T follicular helper cell (primary cell): Measurements from ENCODE around the gene BSG.
"Not testable (repeated sequence)": the region's sequence is repeated elsewhere in the genome, so short reads cannot be mapped to it uniquely, and the experiment has no call there.

Source experiments
- DNase-seq: peaks from one replicate; pipeline ENCODE4 v3.0.0-alpha.2; 2020; ENCODE audit warnings: low read depth

The BSG gene

DNA sequence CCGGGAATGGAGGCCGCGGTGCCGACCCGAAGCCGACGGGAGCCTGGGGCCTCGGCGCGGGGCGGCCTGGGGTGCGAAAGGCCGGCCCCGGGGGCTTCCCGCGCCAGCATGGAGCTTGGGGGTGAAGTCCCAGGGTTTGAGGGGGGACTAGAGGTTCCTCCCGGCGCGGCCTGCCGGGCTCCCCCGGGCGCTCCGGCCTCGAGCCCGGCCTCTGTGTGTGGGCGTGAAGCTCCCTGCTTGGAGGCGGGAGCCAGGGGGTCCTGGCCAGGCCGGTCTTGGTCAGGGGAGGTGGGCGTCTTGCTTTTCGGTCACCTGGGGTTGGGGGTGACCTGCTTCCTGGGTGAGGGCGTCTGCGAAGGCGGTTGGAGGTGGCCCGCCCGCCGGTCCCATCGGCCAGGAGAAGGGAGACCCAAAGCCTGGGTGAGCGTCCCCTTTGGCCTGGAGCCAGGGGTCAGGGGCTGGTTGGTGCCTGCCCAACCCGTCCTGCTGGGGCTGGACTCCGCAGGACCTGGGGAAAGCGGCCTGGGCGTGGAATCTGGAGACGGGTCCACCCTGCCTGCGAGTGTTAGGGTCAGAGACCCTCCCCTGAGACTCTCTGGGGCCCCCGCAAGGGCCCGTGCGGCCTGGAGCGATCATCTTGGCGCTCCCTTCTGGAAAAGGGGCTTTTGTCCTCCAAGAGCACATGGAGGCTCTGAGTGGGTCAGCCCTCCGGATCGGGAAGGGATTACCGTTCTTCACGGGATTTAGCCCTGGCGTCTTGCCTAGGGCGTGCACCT lies 535 bp downstream of the BSG start:
- no peak for DNase-seq

DNA sequence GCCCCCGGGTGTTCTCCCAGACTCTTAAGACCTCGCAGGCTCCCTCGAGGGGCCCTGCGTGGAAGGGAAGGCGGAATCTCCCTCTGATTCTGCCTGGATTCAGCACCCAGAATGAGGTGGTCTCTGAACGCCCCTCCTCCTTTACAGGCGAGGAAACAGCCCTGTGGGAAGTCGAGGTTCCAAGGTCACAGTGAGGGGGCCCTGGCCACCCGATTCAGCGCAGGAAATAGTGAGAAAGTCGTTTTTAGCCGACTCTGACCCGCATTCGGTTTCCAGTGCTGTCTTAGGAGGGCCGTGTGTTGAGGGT lies 1.1 kb downstream of the BSG start:
- no peak for DNase-seq

DNA sequence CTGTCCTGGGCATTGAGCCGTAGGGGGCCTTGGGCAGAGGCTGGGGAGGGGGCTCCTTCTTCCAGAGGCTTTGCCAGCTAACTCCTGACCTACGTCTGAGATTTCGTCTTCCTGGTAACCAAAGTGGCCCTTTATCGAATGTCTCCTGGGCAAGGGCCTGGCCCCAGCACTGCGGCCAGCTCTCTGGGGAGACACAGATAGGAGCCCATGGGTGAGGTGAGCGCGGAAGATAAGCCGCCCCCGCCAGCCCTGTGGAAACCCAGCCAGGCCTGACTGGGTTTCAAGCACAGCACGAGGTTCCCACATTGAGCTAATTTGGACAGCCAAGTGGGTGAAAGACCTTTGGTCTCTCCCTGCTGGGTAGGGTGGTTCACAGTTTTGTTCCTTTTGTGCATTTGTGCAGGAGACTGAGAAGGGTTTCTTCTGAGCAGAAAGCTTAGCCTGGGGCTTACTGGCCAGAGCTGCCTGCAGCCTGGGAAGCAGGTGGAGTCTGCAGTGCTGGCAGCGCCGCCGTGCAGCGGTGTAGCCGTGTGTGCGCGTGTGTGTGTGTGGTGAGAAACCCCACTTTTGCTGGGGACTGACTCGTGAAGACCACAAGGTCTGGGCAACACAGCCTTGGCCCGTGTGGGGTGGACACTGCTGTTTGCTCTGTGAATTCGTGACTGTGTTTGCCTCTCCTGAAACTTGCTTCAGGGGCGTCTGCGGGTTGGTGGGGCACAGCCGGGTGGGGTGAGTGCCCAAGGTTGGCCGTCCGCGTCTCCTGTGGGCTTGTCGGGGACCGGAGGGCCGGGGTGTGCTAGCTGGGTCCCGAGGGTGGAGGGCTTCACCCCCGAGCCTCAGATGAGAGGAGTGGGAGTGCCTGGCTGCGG lies 2.5 kb downstream of the BSG start:
- DNase-seq, result no peak

DNA sequence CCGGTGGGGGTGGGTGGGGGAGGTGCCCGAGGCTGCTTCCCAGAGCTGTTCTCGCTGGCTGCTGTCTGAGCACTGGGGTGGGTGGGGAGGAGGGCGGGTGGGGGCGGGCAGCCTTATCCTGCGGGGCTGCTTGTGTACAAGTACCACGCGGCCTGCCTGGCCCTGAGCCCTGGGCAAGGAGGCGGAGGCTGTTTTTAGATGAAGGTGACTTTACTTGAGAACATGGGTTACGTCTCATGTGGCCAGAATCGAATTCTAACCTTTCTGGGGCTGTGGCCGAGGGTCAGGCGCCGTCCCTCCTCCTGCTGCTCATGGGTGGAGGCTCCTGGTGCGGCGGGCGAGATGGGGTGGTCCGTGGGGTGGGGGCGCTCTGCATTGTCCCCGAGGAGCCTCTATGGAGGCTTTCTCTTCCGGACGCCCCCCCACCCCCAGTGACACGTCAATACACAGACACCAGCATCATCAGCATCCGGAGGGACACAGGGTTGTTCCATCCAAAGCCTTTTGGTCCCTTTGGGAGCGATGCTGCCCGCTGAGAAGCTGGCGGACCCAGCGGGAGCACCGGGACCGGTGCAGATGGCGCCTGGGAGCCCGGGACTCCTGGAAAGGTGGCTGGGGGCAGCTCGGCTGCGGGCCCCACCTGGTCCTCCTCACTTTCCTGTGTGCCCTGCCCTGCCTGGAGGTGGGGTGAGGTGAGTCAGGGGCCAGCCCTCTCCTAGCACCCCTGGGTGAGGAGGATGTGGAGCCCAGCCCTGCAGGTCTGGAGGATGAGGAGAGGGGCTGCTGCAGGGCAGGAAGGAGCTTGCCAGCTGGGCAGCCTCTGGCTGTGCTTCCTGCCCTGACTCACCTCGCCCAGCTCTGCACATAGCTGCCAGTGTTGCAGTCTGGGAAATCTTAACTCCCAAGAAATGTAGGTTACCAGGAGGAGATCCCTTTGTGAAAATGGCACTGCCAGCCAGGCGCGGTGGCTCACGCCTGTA lies 3.4 kb downstream of the BSG start:
- DNase-seq, result no peak

DNA sequence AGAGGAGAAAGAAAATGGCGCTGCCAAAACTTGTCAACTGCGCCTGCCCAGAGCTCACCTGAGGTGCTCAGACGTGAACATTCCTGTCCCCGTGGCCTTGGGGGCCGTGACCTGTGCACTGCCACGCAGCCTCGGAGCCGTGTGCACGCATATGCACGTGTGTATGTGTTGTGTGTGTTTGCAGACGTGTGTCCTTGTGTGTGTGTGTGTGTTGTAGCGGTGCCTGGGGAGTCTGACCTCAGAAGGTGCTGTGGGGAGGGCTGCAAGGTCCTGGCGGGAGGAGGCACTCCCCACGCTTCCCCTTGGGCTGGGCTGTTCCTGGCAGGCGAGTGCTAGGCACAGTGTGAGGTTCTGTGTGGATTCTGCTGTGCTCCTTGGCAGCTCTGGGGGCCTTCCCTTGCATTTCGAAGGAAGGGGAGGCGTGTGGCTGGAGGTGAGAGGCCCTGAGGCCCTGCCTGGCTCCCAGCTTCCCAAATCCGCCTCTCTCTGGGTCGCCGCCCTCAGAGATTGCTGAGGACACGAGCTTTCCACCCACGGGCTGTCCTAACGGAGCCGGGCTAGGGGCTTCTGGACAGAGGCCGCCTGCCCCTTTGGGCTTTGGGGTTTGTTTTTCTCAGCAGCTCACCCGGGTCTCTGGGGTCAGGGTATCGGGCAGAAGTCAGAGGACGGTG lies 4.5 kb downstream of the BSG start:
- DNase-seq, result no peak

DNA sequence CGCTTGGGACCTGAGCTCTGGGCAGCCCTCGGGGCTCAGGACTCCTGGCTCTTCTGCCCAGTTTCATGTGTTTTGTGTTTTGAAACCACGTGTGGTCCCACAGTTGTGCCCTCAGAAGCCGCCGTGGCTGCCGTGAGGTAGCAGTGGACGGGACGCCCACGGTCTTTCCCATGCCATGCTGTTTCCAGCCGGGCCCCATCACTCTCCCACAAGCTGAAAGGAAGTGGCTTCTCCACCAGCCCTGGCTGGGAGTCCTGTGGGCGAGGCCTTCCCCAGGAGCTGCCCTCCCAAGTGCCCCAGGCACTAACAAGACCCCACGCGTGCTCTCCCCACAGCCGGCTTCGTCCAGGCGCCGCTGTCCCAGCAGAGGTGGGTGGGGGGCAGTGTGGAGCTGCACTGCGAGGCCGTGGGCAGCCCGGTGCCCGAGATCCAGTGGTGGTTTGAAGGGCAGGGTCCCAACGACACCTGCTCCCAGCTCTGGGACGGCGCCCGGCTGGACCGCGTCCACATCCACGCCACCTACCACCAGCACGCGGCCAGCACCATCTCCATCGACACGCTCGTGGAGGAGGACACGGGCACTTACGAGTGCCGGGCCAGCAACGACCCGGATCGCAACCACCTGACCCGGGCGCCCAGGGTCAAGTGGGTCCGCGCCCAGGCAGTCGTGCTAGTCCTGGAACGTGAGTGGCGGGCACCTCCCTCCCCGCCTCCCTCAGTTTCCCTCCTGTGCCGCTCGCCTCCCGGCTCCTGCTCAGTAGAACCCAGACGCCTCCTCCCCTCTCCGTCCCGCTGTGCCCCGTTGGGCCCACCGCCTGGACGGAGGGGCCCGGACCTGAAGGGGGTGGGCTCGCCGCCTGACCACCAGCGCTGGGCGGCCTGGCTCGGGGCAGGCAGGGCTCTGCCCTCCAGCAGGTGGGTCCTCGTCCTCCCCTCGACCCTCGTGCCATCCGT lies 5.3 kb downstream of the BSG start:
- no peak for DNase-seq

DNA sequence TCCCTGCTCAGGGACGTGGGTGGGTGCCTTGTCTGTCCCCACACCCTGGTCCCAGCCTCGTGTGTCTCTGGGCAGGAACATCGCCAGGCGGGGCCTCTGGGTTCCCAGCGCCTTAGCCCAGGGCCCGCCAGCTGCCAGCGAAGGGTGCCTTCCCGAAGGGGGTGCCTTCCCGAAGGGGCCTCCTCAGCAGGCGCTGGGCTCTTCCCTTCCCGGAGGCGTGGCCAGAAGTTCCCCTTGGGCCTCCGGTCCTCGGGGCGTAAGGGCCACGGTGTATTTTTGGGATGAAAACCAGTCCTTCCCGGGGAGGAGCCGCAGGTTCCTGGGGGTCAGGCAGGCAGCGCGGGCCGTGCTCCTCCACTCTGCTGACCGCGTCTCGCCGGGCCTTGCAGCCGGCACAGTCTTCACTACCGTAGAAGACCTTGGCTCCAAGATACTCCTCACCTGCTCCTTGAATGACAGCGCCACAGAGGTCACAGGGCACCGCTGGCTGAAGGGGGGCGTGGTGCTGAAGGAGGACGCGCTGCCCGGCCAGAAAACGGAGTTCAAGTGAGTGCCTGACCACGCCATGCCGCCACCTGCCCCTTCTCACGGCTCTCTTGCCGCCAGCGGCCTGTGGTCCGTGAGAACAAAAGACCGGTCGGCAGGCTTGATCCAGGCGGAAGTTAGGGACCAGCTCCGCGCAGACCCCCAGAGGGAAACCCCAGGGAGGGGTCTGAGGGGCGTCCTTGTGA lies 6.9 kb downstream of the BSG start:
- DNase-seq, result no peak

DNA sequence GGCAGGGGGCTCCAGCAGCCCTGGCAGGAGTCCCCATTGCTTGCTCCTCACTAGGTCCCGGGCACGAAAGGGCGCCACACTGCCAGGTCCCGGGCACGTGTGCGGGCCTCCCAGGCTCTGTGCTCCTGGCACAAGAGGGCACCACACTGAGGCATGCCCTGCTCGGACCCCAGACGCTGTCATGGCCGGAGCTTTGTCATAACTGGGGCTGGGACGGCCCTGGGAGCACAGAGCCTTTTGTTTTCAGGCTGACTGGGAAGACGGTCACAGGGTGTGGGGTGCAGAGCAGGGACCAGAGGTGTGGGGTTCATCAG lies 7.4 kb downstream of the BSG start:
- DNase-seq, result no peak

DNA sequence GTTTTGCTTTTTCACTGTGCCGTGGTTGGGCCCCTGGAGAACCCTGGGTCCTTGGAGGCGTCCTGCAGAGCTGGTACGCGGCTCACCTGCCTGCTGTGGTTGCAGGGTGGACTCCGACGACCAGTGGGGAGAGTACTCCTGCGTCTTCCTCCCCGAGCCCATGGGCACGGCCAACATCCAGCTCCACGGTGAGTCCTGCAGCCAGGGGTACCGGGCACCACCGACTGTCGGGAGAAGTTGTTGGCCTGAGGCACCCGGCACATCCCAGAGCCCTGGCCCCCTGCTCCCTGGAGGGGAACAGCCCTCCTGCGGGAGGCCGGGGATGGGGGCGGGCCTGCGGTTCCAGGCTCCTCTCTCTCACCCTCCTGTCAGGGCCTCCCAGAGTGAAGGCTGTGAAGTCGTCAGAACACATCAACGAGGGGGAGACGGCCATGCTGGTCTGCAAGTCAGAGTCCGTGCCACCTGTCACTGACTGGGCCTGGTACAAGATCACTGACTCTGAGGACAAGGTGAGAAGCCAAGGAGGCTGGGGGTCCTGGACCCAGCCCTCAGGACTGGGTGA lies 8.0 kb downstream of the BSG start:
- DNase-seq, result no peak

DNA sequence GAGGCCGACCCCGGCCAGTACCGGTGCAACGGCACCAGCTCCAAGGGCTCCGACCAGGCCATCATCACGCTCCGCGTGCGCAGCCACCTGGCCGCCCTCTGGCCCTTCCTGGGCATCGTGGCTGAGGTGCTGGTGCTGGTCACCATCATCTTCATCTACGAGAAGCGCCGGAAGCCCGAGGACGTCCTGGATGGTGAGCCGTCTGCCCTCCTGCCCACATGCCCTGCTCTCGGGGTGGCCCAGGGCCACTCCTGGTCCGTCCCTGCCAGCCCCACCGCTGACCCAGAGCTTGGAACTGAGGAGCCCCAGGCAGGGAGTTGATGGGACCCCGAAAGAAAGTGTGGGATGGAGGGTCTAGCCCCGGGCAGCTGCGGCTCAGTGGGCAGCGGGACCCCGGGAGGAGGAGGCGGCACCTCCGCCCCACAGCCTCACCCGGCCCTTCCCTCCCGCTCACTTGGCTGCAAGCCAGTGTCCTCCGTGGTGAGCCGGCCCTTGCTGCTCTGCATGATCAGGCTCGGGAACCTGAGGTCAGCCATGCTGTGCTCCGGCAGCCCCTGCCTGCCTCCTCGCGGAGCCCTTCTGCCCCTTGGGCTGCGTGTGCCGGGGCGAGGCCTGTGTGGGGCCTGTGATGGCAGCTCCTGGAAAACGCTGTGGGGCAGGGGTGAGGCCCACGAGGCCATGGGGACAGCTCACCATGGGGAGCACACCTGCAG lies 9.2 kb downstream of the BSG start:
- DNase-seq, result no peak

DNA sequence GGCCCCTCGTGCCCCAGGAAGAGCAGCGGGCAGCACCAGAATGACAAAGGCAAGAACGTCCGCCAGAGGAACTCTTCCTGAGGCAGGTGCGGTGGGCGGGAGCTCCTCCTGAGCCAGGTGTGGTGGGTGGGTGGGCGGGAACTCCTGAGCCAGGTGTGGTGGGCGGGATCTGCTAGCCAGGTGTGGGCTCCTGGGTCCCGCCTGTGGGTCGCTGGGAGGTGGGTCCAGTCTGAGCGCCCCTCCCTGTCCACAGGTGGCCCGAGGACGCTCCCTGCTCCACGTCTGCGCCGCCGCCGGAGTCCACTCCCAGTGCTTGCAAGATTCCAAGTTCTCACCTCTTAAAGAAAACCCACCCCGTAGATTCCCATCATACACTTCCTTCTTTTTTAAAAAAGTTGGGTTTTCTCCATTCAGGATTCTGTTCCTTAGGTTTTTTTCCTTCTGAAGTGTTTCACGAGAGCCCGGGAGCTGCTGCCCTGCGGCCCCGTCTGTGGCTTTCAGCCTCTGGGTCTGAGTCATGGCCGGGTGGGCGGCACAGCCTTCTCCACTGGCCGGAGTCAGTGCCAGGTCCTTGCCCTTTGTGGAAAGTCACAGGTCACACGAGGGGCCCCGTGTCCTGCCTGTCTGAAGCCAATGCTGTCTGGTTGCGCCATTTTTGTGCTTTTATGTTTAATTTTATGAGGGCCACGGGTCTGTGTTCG lies 10.3 kb downstream of the BSG start:
- DNase-seq, result no peak

DNA sequence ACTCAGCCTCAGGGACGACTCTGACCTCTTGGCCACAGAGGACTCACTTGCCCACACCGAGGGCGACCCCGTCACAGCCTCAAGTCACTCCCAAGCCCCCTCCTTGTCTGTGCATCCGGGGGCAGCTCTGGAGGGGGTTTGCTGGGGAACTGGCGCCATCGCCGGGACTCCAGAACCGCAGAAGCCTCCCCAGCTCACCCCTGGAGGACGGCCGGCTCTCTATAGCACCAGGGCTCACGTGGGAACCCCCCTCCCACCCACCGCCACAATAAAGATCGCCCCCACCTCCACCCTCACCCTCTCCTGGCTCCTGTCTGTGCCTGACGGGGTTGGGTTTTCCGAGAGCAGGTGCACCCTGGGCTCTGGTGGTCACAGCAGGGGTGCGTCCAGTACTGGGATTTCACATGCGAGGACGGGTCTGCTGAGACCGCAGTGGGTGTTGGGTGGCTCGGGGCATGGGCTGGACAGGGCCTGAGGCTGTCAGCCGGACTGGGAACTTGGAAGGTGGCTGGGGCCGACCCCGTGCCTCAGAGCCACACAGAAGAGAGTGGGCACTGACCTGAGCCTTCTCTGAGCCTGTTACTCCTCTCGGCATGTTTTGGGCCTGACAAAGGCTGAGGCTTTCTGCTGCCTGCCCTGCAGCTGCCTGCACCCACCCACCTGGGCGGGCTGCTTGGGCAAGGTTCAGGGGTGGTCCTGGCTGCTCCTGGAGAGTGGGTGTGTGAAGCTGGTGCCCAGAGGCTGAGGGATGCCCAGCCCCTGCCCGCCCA lies 11.0 kb downstream of the BSG start:
- DNase-seq, result no peak

DNA sequence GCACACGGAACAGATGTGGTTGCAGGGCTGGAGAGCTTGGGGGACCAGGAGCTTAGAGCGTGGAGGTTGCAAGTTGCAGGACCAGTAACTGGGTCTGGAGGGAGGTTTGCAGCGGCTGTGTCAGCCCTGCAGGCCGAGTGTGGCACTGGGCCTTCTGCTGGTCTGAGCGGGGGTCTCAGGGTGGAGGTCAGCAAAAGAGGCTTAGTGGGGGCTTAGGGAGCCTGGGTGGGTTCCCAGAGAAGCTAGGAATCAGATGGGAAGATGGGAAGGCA lies 11.5 kb downstream of the BSG start:
- no peak for DNase-seq

DNA sequence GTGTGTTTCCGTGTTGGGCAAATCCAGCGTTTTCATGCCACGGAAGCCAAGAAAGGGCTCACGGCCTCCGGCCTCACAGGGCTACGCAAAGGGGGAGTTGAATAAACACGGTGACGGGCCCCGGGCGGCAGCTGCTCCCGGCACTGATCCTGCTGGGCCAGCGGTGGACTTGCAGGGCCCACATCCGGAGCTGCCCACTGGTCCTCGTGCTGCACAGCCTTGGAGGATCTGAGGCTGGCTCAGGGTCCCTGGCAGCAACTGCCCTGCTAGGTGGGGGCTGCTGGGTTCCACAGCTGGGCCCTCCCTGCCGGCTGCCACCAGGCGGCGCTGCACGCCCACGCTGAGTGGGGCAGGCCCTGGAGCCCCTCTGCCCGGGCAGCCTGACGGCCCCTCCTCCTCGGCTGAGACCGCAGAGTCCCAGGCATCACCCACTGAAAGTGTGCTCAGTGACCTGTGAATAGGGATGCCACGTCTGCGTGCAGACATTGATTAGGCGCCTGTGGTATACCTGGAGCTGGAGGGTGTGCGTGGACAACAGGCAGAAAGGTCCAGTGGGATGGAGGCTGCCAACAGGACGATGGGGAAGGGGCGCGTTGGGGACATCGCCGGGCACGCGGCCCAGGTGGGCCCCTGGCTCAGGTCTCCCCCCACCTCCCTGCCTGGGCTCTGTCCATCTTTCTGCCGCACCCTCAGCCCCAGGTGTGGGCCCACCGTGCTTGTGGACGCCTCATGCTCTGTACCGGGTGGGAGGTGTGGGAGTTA lies 12.0 kb downstream of the BSG start:
- DNase-seq, result peak; percentile 52

DNA sequence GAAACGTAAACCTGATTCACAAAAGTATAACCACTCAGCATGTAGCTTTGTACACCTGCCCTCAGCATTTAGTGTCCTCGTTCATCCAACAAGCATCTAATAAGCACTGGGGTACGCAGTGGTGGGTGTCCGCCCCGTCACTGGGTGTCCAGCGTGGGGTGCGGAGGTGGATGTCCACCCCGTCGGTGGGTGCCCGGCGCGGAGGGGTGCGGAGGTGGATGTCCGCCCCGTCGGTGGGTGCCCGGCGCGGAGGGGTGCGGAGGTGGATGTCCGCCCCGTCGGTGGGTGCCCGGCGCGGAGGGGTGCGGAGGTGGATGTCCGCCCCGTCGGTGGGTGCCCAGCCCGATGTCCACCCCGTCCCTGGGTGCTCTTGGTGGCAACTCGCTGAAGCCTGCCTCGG lies 12.8 kb downstream of the BSG start:
- not testable (repeated sequence) for DNase-seq

DNA sequence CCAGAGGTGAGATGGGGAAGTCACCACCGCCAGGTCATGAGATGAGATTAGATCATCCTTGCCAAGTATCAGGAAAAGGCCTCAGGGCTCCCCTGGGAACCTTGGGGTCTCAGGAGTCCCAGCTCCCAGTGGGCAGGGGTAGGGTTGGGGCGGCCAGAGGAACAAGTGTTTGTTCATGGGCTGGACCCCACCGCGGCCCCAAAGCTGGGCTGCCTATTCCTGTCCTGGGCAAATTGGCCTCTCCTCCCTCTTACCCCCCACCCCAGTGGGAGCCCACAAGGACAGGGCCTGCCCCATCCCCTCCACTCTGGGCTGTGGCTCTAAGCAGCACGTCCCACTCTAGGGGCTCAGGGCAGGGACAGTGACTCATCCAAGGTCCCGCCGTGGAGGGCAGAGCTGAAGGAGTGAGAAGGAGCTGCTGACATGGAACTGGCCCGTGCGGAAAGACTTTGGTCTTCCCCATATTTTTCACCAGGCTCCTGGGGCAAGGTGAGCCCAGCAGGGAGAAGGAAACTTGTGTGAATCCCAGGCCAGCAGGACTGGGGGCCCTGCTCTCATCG lies 13.2 kb downstream of the BSG start:
- DNase-seq, result no peak
